Measurements from ENCODE around the gene C5orf34.
"Not testable (repeated sequence)": the region's sequence is repeated elsewhere in the genome, so short reads cannot be mapped to it uniquely, and the experiment has no call there.

Gene C5orf34

GRCh38 chr5:43515678-43516048 is 715 bp upstream of the C5orf34 start:
- no peak for DNase-seq (ENCODE audit: low read depth)

GRCh38 chr5:43514471-43514815 is 505 bp downstream of the C5orf34 start:
- peak; percentile 18 for DNase-seq (ENCODE audit: low read depth)

- DNase-seq (ENCODE audit: low read depth) = no peak
Observed at GRCh38 chr5:43514025-43514424, 923 bp downstream of the C5orf34 start.

- DNase-seq (ENCODE audit: low read depth) = not testable (repeated sequence)
Observed at GRCh38 chr5:43511062-43511461, 3.9 kb downstream of the C5orf34 start.

- no peak for DNase-seq (ENCODE audit: low read depth)
Observed at GRCh38 chr5:43498581-43498980, 16.4 kb downstream of the C5orf34 start.

GRCh38 chr5:43497311-43498104 is 17.4 kb downstream of the C5orf34 start:
- no peak for DNase-seq (ENCODE audit: low read depth)

GRCh38 chr5:43491326-43491725 is 23.6 kb downstream of the C5orf34 start:
- no peak for DNase-seq (ENCODE audit: low read depth)

GRCh38 chr5:43486353-43486752 is 28.6 kb downstream of the C5orf34 start:
- no peak for DNase-seq (ENCODE audit: low read depth)

GRCh38 chr5:43485406-43485805 is 29.5 kb downstream of the C5orf34 start:
- no peak for DNase-seq (ENCODE audit: low read depth)

- peak; percentile 64 for DNase-seq (ENCODE audit: low read depth)
Observed at GRCh38 chr5:43484106-43484849, 30.7 kb downstream of the C5orf34 start.

- DNase-seq (ENCODE audit: low read depth) = peak; percentile 64
Observed at GRCh38 chr5:43483298-43484105, 31.4 kb downstream of the C5orf34 start, which contains the start of gene TMEM267. TSS of gene TMEM267 (minus strand) at chr5:43483865. CDS start at chr5:43453969, 29,896 bp downstream.

GRCh38 chr5:43482490-43483297 is 32.3 kb downstream of the C5orf34 start:
- no peak for DNase-seq (ENCODE audit: low read depth)

- no peak for DNase-seq (ENCODE audit: low read depth)
Observed at GRCh38 chr5:43469671-43470391, 45.1 kb downstream of the C5orf34 start.

GRCh38 chr5:43467100-43467499 is 47.8 kb downstream of the C5orf34 start:
- no peak for DNase-seq (ENCODE audit: low read depth)

- not testable (repeated sequence) for DNase-seq (ENCODE audit: low read depth)
Observed at GRCh38 chr5:43465455-43465854, 49.5 kb downstream of the C5orf34 start.

GRCh38 chr5:43461066-43461465 is 53.9 kb downstream of the C5orf34 start:
- DNase-seq (ENCODE audit: low read depth) = no peak

- no peak for DNase-seq (ENCODE audit: low read depth)
Observed at GRCh38 chr5:43456556-43456955, 58.4 kb downstream of the C5orf34 start.

GRCh38 chr5:43441575-43441974 is 73.4 kb downstream of the C5orf34 start:
- not testable (repeated sequence) for DNase-seq (ENCODE audit: low read depth)

GRCh38 chr5:43437062-43437660 is 77.8 kb downstream of the C5orf34 start:
- DNase-seq (ENCODE audit: low read depth) = no peak
